HepG2 (cell line): ENCODE data around the gene NR4A2. TPM values are rescaled to one million over a fixed set of nuclear protein-coding genes. Genes with fewer than 3 reads are reported as not detected.

Experiments
- AGO1 ChIP-seq: fragments of 200-400 bp; formaldehyde crosslinking; IDR thresholded peaks from 2 replicates; pipeline ENCODE4 v1.6.1; 2017; ENCODE audit warnings: mild to moderate bottlenecking, low read depth, low read length, moderate library complexity; ENCODE audit not compliant: poor library complexity, severe bottlenecking
- EP300 ChIP-seq, 3 experiments: sonication (generic) in 1 of 3; formaldehyde crosslinking in 1 of 3; IDR thresholded peaks; 2 replicates each; pipeline versions ENCODE4 v1.5.1 to v1.6.1; 2011 to 2020; ENCODE audit warnings: low read depth in 2 of 3, low read length in 2 of 3, borderline replicate concordance in 1 of 3, improper control_type of control experiment in 1 of 3, mild to moderate bottlenecking in 1 of 3, missing genetic modification reagents in 1 of 3, moderate library complexity in 1 of 3
- HCFC1 ChIP-seq: fragments of 150-350 bp; IDR thresholded peaks from 2 replicates; pipeline ENCODE4 v1.6.1; 2014; ENCODE audit warnings: low read depth, low read length
- HMGXB3 ChIP-seq: sonication (generic); formaldehyde crosslinking; IDR thresholded peaks from 2 replicates; pipeline ENCODE4 v1.4.0; 2020; ENCODE audit warnings: missing genetic modification reagents, borderline replicate concordance
- KDM3A ChIP-seq: IDR thresholded peaks from 2 replicates; pipeline ENCODE4 v1.6.1; 2018; ENCODE audit warnings: low read depth, missing compliant biosample characterization
- MAFK ChIP-seq, 2 experiments: IDR thresholded peaks in 1 of 2; conservative IDR thresholded peaks in 1 of 2; 2 replicates each; pipeline ENCODE4 v1.6.1; 2011; ENCODE audit warnings: improper control_type of control experiment in 2 of 2, low read length in 2 of 2
- POGZ ChIP-seq: sonication (generic); formaldehyde crosslinking; IDR thresholded peaks from 2 replicates; pipeline ENCODE4 v1.4.0; 2020; ENCODE audit warnings: mild to moderate bottlenecking, missing genetic modification reagents
- POLR2A ChIP-seq, 2 experiments: IDR thresholded peaks; 2 replicates each; pipeline ENCODE4 v1.6.1; 2011; ENCODE audit warnings: low read depth in 2 of 2, low read length in 2 of 2, mild to moderate bottlenecking in 1 of 2, moderate library complexity in 1 of 2; ENCODE audit not compliant: insufficient read depth in 1 of 2
- RXRB ChIP-seq: IDR thresholded peaks from 2 replicates; pipeline ENCODE4 v1.6.1; 2016; ENCODE audit warnings: borderline replicate concordance, missing genetic modification reagents, missing compliant biosample characterization
- SRSF4 ChIP-seq: fragments of 200-400 bp; formaldehyde crosslinking; IDR thresholded peaks from one replicate; pipeline ENCODE4 v1.6.1; 2018; ENCODE audit warnings: mild to moderate bottlenecking, low read depth, low read length, moderate library complexity; ENCODE audit not compliant: poor library complexity, severe bottlenecking
- ZBTB1 ChIP-seq: sonication (generic); formaldehyde crosslinking; IDR thresholded peaks from 2 replicates; pipeline ENCODE4 v1.4.0; 2020; ENCODE audit warnings: missing genetic modification reagents, borderline replicate concordance
- ZFP90 ChIP-seq: sonication (generic); formaldehyde crosslinking; IDR thresholded peaks from 2 replicates; pipeline ENCODE4 v1.8.0; 2022; ENCODE audit warnings: missing genetic modification reagents, mild to moderate bottlenecking, inconsistent platforms, borderline replicate concordance
- ZMYM2 ChIP-seq: sonication (generic); formaldehyde crosslinking; IDR thresholded peaks from 2 replicates; pipeline ENCODE4 v1.8.0; 2022; ENCODE audit warnings: mild to moderate bottlenecking, missing genetic modification reagents
- ZNF234 ChIP-seq: sonication (generic); formaldehyde crosslinking; conservative IDR thresholded peaks from 2 replicates; pipeline ENCODE4 v1.5.1; 2020; ENCODE audit warnings: mild to moderate bottlenecking, missing genetic modification reagents
- ZNF24 ChIP-seq: fragments of 450-650 bp; IDR thresholded peaks from 2 replicates; pipeline ENCODE4 v1.6.1; 2017; ENCODE audit warnings: antibody characterized with exemption, mild to moderate bottlenecking
- ZNF576 ChIP-seq: sonication (generic); formaldehyde crosslinking; IDR thresholded peaks from 2 replicates; pipeline ENCODE4 v1.4.0; 2020; ENCODE audit warnings: mild to moderate bottlenecking, missing genetic modification reagents
- ZNF660 ChIP-seq: sonication (generic); formaldehyde crosslinking; IDR thresholded peaks from 2 replicates; pipeline ENCODE4 v1.5.1; 2020; ENCODE audit warnings: mild to moderate bottlenecking, low read depth, missing genetic modification reagents, borderline replicate concordance
- ZNF75D ChIP-seq: sonication (generic); formaldehyde crosslinking; IDR thresholded peaks from 2 replicates; pipeline ENCODE4 v1.8.1; 2023; ENCODE audit warnings: missing genetic modification reagents, mild to moderate bottlenecking, borderline replicate concordance
- polyA plus RNA-seq, 8 experiments: library from polyadenylated mRNA; depleted of rRNA in 3 of 8; stranded (reverse) in 7 of 8; unstranded in 1 of 8; fragments of >200 nt; fragmentation: Illumina TruSeq in 4 of 8; extraction: Trizol in 4 of 8; gene quantifications; 2 replicates each; pipeline versions ENCODE4 v1.2.1 to v1.2.3, GENCODE V29; 2011 to 2016; ENCODE audit warnings: low read depth in 4 of 8, missing spikeins in 1 of 8, mixed read lengths in 1 of 8; ENCODE audit not compliant: insufficient read depth in 1 of 8
- total RNA-seq, 5 experiments: library from RNA; depleted of rRNA; stranded (reverse); fragments of >200 nt; fragmentation: Illumina TruSeq; extraction: Trizol; gene quantifications; 2 replicates each; pipeline ENCODE4 v1.2.3, GENCODE V29; 2016; ENCODE audit warnings: low read depth in 1 of 5
- TF ChIP-seq, protein P1 (sequence below): sonication (generic); formaldehyde crosslinking; IDR thresholded peaks from 2 replicates; pipeline ENCODE4 v1.4.0; 2020; ENCODE audit warnings: missing genetic modification reagents, borderline replicate concordance

The NR4A2 gene
- total and polyA plus RNA-seq, 2 of the 13 experiments (the other 11 are each of a cell fraction or from before 2014, with no cell fraction given): not detected

DNA sequence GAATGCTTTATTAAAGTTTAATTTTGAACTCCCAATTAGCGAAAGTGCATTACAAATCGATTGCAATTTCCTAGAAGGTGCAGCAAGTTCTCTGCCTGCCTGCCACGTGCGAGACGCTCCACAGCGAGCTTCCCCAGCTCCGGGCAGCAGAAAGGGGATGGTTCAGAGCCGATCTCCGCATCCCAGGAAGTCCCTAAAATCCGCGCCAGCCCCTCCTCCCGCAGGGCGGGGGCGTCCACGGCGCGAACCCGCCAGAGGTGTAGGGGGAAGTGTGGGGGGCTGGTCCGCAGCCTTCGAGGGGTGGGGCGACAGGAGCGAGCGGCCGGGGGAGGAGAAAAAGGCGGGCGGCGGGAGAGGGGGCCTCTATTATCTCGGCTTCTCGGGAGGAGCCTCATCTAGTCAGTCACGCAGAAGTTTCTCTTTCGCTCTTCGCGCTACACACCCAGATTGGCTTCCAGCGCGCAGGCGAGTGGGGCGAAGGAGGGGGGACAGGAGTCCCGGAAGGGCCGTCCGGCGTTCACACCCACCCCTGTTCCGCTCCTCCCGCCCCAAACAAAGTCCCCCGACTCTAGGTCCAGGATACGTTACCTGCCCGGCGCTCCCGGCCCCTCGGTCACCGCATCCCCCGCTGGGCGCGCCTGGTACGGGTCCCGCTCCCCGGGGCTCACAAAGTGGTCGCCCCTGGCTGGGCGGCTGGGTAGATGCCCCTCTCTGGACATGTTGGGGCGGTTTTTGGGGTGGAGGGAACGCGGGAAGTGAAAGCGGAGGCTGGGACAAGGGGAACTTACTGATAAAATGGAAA, 9.1 kb upstream of the NR4A2 start (continued):
- TF ChIP-seq HMGXB3 (CRISPR knock-in tag) (no peak), ZMYM2 (no peak), ZFP90 (CRISPR knock-in tag) (no peak), MAFK (conservative IDR thresholded peaks at IDR 0.05 in 1 of 2, IDR thresholded peaks at IDR 0.05 in 1 of 2; ENCODE audit: low read length in 2 of 2) (no peak), KDM3A (CRISPR knock-in tag) (no peak), EP300 (IDR thresholded peaks at IDR 0.05; ENCODE audit: low read depth in 2 of 2, low read length in 2 of 2) (no peak), EP300 (CRISPR knock-in tag; IDR thresholded peaks at IDR 0.05; ENCODE audit: borderline replicate concordance) (no peak), ZNF234 (no peak), RXRB (no peak), ZNF24 (no peak), SRSF4 (no peak), POGZ (CRISPR knock-in tag) (no peak), ZNF576 (CRISPR knock-in tag) (peak; percentile 65; the same call in 1 of the 2 replicates), ZBTB1 (CRISPR knock-in tag) (no peak), POLR2A (IDR thresholded peaks at IDR 0.05; ENCODE audit: insufficient read depth in 1 of 2, low read depth in 2 of 2, low read length in 2 of 2) (no peak), AGO1 (peak; percentile 27), HCFC1 (no peak), ZNF75D (CRISPR knock-in tag) (no peak), ZNF660 (CRISPR knock-in tag) (no peak)
- TF ChIP-seq, protein P1, sequence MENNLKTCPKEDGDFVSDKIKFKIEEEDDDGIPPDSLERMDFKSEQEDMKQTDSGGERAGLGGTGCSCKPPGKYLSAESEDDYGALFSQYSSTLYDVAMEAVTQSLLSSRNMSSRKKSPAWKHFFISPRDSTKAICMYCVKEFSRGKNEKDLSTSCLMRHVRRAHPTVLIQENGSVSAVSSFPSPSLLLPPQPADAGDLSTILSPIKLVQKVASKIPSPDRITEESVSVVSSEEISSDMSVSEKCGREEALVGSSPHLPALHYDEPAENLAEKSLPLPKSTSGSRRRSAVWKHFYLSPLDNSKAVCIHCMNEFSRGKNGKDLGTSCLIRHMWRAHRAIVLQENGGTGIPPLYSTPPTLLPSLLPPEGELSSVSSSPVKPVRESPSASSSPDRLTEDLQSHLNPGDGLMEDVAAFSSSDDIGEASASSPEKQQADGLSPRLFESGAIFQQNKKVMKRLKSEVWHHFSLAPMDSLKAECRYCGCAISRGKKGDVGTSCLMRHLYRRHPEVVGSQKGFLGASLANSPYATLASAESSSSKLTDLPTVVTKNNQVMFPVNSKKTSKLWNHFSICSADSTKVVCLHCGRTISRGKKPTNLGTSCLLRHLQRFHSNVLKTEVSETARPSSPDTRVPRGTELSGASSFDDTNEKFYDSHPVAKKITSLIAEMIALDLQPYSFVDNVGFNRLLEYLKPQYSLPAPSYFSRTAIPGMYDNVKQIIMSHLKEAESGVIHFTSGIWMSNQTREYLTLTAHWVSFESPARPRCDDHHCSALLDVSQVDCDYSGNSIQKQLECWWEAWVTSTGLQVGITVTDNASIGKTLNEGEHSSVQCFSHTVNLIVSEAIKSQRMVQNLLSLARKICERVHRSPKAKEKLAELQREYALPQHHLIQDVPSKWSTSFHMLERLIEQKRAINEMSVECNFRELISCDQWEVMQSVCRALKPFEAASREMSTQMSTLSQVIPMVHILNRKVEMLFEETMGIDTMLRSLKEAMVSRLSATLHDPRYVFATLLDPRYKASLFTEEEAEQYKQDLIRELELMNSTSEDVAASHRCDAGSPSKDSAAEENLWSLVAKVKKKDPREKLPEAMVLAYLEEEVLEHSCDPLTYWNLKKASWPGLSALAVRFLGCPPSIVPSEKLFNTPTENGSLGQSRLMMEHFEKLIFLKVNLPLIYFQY: no peak
